GM18907 (cell line): ENCODE results near the gene RIN3.
A peak's percentile ranks its signal among the peaks of the same experiment; 100 is the strongest.

Source experiments
- ATAC-seq: cut with Tn5 transposase; IDR thresholded peaks from one replicate; pipeline ENCODE4 v1.9.1; 2021; ENCODE audit warnings: mild to moderate bottlenecking, moderate library complexity; ENCODE audit not compliant: unreplicated experiment

The RIN3 gene

GRCh38 chr14:92572050-92572449, 58.5 kb downstream of the RIN3 start:
- no peak for ATAC-seq

- ATAC-seq, result no peak
Measured at GRCh38 chr14:92573761-92574498, 60.3 kb downstream of the RIN3 start.

- ATAC-seq, result no peak
Measured at GRCh38 chr14:92575061-92575747, 61.6 kb downstream of the RIN3 start.

GRCh38 chr14:92575748-92576303, 62.2 kb downstream of the RIN3 start:
- no peak for ATAC-seq

GRCh38 chr14:92577321-92577742, 63.8 kb downstream of the RIN3 start:
- ATAC-seq, result peak; percentile 63

- ATAC-seq, result no peak
Measured at GRCh38 chr14:92578511-92578910, 64.9 kb downstream of the RIN3 start.

- ATAC-seq, result no peak
Measured at GRCh38 chr14:92579244-92579936, 65.8 kb downstream of the RIN3 start.

GRCh38 chr14:92581206-92581605, 67.6 kb downstream of the RIN3 start:
- no peak for ATAC-seq

- ATAC-seq, result no peak
Measured at GRCh38 chr14:92581966-92582566, 68.5 kb downstream of the RIN3 start.

- peak; percentile 71 for ATAC-seq
Measured at GRCh38 chr14:92582706-92583452, 69.3 kb downstream of the RIN3 start.

GRCh38 chr14:92584220-92584619, 70.6 kb downstream of the RIN3 start:
- ATAC-seq, result no peak

GRCh38 chr14:92584816-92585215, 71.2 kb downstream of the RIN3 start:
- no peak for ATAC-seq

GRCh38 chr14:92585981-92586937, 72.7 kb downstream of the RIN3 start:
- ATAC-seq, result no peak

GRCh38 chr14:92586963-92587699, 73.5 kb downstream of the RIN3 start:
- ATAC-seq, result no peak

GRCh38 chr14:92587700-92588085, 74.1 kb downstream of the RIN3 start:
- ATAC-seq, result no peak

GRCh38 chr14:92589213-92589852, 75.8 kb downstream of the RIN3 start:
- no peak for ATAC-seq

GRCh38 chr14:92590176-92590575, 76.6 kb downstream of the RIN3 start:
- no peak for ATAC-seq

GRCh38 chr14:92590941-92591340, 77.4 kb downstream of the RIN3 start:
- no peak for ATAC-seq
